ENCODE data around the gene GPATCH1.
A peak's percentile ranks its signal among the peaks of the same experiment; 100 is the strongest.

The GPATCH1 gene

DNA sequence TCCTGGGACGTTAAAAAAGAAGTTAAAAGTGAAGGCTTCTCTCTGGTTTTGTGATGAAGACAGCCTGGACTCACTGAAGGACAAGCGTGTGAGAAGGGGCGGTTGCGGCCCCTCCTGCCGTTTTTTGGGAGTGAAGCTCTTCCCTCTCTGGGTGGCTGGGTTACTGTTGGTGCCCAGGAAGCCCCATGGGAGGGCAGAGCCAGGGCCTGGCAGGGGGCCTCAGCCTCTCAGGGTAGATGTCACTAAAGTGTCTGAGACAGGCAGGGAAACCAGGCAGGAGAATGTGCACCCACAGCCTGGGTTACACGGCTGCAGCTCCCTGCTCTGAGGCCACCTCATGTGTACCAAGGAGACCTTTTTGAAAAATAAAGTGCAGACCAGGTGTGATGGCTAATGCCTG lies 49.5 kb downstream of the GPATCH1 start:
- Histone ChIP-seq H3K36me3 (replicated peaks; ENCODE audit: insufficient read depth, low read length) (no peaks in the 10 kb centered on the region), H3K4me2 (ENCODE audit: low read depth, low read length) (no peak overlapping the region)

DNA sequence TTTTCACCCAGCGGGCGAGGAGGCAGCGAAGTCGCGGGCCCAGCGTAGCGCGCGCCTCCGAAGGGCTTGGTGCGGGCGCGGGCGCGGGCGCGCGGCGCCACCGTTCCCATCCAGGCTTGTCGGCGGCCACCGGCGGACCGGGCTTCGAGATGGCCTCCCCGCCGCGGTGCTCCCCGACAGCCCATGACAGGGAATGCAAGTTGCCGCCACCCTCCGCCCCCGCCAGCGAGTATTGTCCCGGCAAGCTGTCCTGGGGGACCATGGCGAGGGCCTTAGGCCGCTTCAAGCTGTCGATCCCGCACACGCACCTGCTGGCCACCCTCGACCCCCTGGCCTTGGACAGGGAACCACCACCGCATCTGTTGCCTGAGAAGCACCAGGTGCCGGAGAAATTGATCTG lies 51.0 kb downstream of the GPATCH1 start, which contains the start of gene WDR88:
TSS of gene WDR88 (plus strand) at position 94 of the 400 bp plus-strand sequence. CDS start at position 150, 56 bp downstream.
- Histone ChIP-seq H3K9me2 (replicated peaks; ENCODE audit: insufficient read depth, low read length) (no peaks in the 10 kb centered on the region), H3K79me2 (ENCODE audit: low read length) (no peaks in the 10 kb centered on the region), H3K9ac (ENCODE audit: low read length) (no peak within 1 kb of the TSS), H3K4me3 (ENCODE audit: low read length) (no peak within 1 kb of the TSS), H3K27ac (ENCODE audit: low read length) (no peak within 1 kb of the TSS), H3F3A (ENCODE audit: insufficient read depth, low read length) (no peaks in the 10 kb centered on the region), H3K27me3 (replicated peaks; ENCODE audit: insufficient read depth, low read length) (no peaks in the 10 kb centered on the region), H3K9me3 (replicated peaks; ENCODE audit: insufficient read depth, low read length) (no peaks in the 10 kb centered on the region), H3K4me2 (ENCODE audit: low read depth, low read length) (no peak within 1 kb of the TSS), H2AFZ (ENCODE audit: low read length) (no peak within 1 kb of the TSS), H3K4me1 (ENCODE audit: low read length) (no peaks in the 10 kb centered on the region), H4K20me1 (ENCODE audit: insufficient read depth, low read length) (no peaks in the 10 kb centered on the region), H3K36me3 (replicated peaks; ENCODE audit: insufficient read depth, low read length) (no peaks in the 10 kb centered on the region)
- no peak for TF ChIP-seq EZH2phosphoT487 (IDR thresholded peaks at IDR 0.05; ENCODE audit: low read length)
- TF ChIP-seq, protein P1, sequence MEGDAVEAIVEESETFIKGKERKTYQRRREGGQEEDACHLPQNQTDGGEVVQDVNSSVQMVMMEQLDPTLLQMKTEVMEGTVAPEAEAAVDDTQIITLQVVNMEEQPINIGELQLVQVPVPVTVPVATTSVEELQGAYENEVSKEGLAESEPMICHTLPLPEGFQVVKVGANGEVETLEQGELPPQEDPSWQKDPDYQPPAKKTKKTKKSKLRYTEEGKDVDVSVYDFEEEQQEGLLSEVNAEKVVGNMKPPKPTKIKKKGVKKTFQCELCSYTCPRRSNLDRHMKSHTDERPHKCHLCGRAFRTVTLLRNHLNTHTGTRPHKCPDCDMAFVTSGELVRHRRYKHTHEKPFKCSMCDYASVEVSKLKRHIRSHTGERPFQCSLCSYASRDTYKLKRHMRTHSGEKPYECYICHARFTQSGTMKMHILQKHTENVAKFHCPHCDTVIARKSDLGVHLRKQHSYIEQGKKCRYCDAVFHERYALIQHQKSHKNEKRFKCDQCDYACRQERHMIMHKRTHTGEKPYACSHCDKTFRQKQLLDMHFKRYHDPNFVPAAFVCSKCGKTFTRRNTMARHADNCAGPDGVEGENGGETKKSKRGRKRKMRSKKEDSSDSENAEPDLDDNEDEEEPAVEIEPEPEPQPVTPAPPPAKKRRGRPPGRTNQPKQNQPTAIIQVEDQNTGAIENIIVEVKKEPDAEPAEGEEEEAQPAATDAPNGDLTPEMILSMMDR (IDR thresholded peaks at IDR 0.05; ENCODE audit: low read length) = no peak
- no peak for TF ChIP-seq EZH2 (optimal IDR thresholded peaks at IDR 0.05; ENCODE audit: low read depth, low read length)
- DNase-seq = no peak

More for the DNA sequence above, 49.5 kb downstream of the GPATCH1 start:
- Histone ChIP-seq H3K79me2 (ENCODE audit: low read length) (no peaks in the 10 kb centered on the region), H4K20me1 (ENCODE audit: insufficient read depth, low read length) (no peaks in the 10 kb centered on the region), H3K4me3 (ENCODE audit: low read length) (no peak overlapping the region), H3K9ac (ENCODE audit: low read length) (no peak overlapping the region), H3F3A (ENCODE audit: insufficient read depth, low read length) (no peaks in the 10 kb centered on the region), H2AFZ (ENCODE audit: low read length) (no peak overlapping the region), H3K4me1 (ENCODE audit: low read length) (no peaks in the 10 kb centered on the region), H3K27ac (ENCODE audit: low read length) (no peak overlapping the region), H3K9me2 (replicated peaks; ENCODE audit: insufficient read depth, low read length) (no peaks in the 10 kb centered on the region), H3K27me3 (replicated peaks; ENCODE audit: insufficient read depth, low read length) (no peaks in the 10 kb centered on the region), H3K9me3 (replicated peaks; ENCODE audit: insufficient read depth, low read length) (no peaks in the 10 kb centered on the region)
- TF ChIP-seq EZH2 (optimal IDR thresholded peaks at IDR 0.05; ENCODE audit: low read depth, low read length) (no peak), EZH2phosphoT487 (IDR thresholded peaks at IDR 0.05; ENCODE audit: low read length) (no peak)
- TF ChIP-seq, protein P1 (IDR thresholded peaks at IDR 0.05; ENCODE audit: low read length) = no peak
- DNase-seq = no peak

DNA sequence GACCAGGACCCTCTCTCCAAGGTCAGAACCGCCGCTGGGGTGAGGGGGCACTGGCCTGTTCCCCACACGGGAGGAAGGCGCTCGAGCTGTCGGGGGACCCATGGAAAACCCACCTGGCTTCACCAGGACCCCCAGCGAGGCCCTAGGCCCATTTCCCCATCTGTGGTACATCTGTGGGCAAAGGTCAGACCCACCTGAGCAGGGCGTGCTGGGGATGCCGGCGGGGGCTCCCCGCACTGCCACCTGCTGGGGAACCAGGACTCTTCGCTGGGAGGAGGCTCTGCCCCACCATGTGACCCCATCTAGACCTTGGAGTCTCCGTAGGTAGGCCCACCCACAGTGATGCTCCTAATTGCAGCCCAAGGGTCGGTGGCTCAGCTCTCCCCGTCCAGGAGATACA lies 51.4 kb downstream of the GPATCH1 start:
- Histone ChIP-seq H3K79me2 (ENCODE audit: low read length) (no peaks in the 10 kb centered on the region), H3K9me2 (replicated peaks; ENCODE audit: insufficient read depth, low read length) (no peaks in the 10 kb centered on the region), H3K27ac (ENCODE audit: low read length) (no peak overlapping the region), H3K9me3 (replicated peaks; ENCODE audit: insufficient read depth, low read length) (no peaks in the 10 kb centered on the region), H3K36me3 (replicated peaks; ENCODE audit: insufficient read depth, low read length) (no peaks in the 10 kb centered on the region), H3K27me3 (replicated peaks; ENCODE audit: insufficient read depth, low read length) (no peaks in the 10 kb centered on the region), H3K4me3 (ENCODE audit: low read length) (no peak overlapping the region), H3K9ac (ENCODE audit: low read length) (no peak overlapping the region), H2AFZ (ENCODE audit: low read length) (no peak overlapping the region), H3K4me2 (ENCODE audit: low read depth, low read length) (no peak overlapping the region), H3K4me1 (ENCODE audit: low read length) (no peaks in the 10 kb centered on the region), H3F3A (ENCODE audit: insufficient read depth, low read length) (no peaks in the 10 kb centered on the region), H4K20me1 (ENCODE audit: insufficient read depth, low read length) (no peaks in the 10 kb centered on the region)
- DNase-seq = no peak
- TF ChIP-seq, protein P1 (IDR thresholded peaks at IDR 0.05; ENCODE audit: low read length) = peak; percentile 11; the same call in 1 of the 2 replicates
- TF ChIP-seq EZH2 (optimal IDR thresholded peaks at IDR 0.05; ENCODE audit: low read depth, low read length) (no peak), EZH2phosphoT487 (IDR thresholded peaks at IDR 0.05; ENCODE audit: low read length) (no peak)
